SIG-M5 (cell line): ENCODE data around the gene CPB2.
A peak's percentile ranks its signal among the peaks of the same experiment; 100 is the strongest.

Experiments used
- DNase-seq: peaks from one replicate; lab custom pipeline; 2025; lab: John Stamatoyannopoulos, UW

The CPB2 gene

GRCh38 chr13:46126552-46127357, 21.9 kb upstream of the CPB2 start:
- DNase-seq, result peak; percentile 10

- no peak for DNase-seq
Observed at GRCh38 chr13:46126056-46126455, 21.2 kb upstream of the CPB2 start.

GRCh38 chr13:46124967-46125933, 20.4 kb upstream of the CPB2 start:
- no peak for DNase-seq

- no peak for DNase-seq
Observed at GRCh38 chr13:46124531-46124966, 19.7 kb upstream of the CPB2 start.

GRCh38 chr13:46122304-46122703, 17.5 kb upstream of the CPB2 start:
- no peak for DNase-seq

GRCh38 chr13:46121597-46122163, 16.8 kb upstream of the CPB2 start:
- DNase-seq, result no peak

GRCh38 chr13:46121033-46121432, 16.2 kb upstream of the CPB2 start:
- DNase-seq, result no peak

- DNase-seq, result no peak
Observed at GRCh38 chr13:46119883-46120614, 15.2 kb upstream of the CPB2 start.

- DNase-seq, result no peak
Observed at GRCh38 chr13:46116653-46117502, 12.0 kb upstream of the CPB2 start.

- DNase-seq, result no peak
Observed at GRCh38 chr13:46114613-46115012, 9.8 kb upstream of the CPB2 start.

- no peak for DNase-seq
Observed at GRCh38 chr13:46113596-46113995, 8.8 kb upstream of the CPB2 start.

- DNase-seq, result no peak
Observed at GRCh38 chr13:46111151-46111550, 6.3 kb upstream of the CPB2 start.

- no peak for DNase-seq
Observed at GRCh38 chr13:46109451-46109850, 4.6 kb upstream of the CPB2 start.

GRCh38 chr13:46106839-46107371, 2.1 kb upstream of the CPB2 start:
- no peak for DNase-seq

- no peak for DNase-seq
Observed at GRCh38 chr13:46103037-46103436, 1.8 kb downstream of the CPB2 start.

- DNase-seq, result no peak
Observed at GRCh38 chr13:46102255-46102605, 2.6 kb downstream of the CPB2 start.

GRCh38 chr13:46101484-46102254, 3.2 kb downstream of the CPB2 start:
- DNase-seq, result no peak

GRCh38 chr13:46101002-46101401, 3.8 kb downstream of the CPB2 start:
- no peak for DNase-seq

- peak; percentile 17 for DNase-seq
Observed at GRCh38 chr13:46100191-46100815, 4.5 kb downstream of the CPB2 start.
